ENCODE results near the gene S100A6.

Gene S100A6

GRCh38 chr1:153548722-153549688 lies 13.2 kb upstream of the S100A6 start, which contains the start of gene S100A3:
Gene S100A3 (minus strand): TSS chr1:153549258. CDS start chr1:153548485, 773 bp downstream.
- TF ChIP-seq CTCF (IDR thresholded peaks at IDR 0.05; ENCODE audit: low read depth, low read length), result peak; percentile 33
- H3K4me3 ChIP-seq (replicated peaks in 1 of 2; ENCODE audit: low read depth in 2 of 2, low read length in 2 of 2), result no peak within 1 kb of the TSS
- DNase-seq (ENCODE audit: low read depth in 2 of 2), result peak; percentile 90 to 92

- no peak overlapping the region for H3K4me3 ChIP-seq (replicated peaks in 1 of 2; ENCODE audit: low read depth in 2 of 2, low read length in 2 of 2)
- no peak for TF ChIP-seq CTCF (IDR thresholded peaks at IDR 0.05; ENCODE audit: low read depth, low read length)
These were observed 12.1 kb upstream of the S100A6 start for GRCh38 chr1:153547560-153548551.

GRCh38 chr1:153546796-153547559 lies 11.2 kb upstream of the S100A6 start:
- no peak for DNase-seq (ENCODE audit: low read depth in 2 of 2)
- no peak overlapping the region for H3K4me3 ChIP-seq (replicated peaks in 1 of 2; ENCODE audit: low read depth in 2 of 2, low read length in 2 of 2)
- TF ChIP-seq CTCF (IDR thresholded peaks at IDR 0.05; ENCODE audit: low read depth, low read length), result no peak

More at GRCh38 chr1:153547560-153548551, 12.1 kb upstream of the S100A6 start:
- no peak for DNase-seq (ENCODE audit: low read depth in 2 of 2)

- no peak for TF ChIP-seq CTCF (IDR thresholded peaks at IDR 0.05; ENCODE audit: low read depth, low read length)
- no peak overlapping the region for H3K4me3 ChIP-seq (replicated peaks in 1 of 2; ENCODE audit: low read depth in 2 of 2, low read length in 2 of 2)
- DNase-seq (ENCODE audit: low read depth in 2 of 2), result no peak
These were observed 10.6 kb upstream of the S100A6 start for GRCh38 chr1:153546371-153546770.

GRCh38 chr1:153545067-153546055 lies 9.6 kb upstream of the S100A6 start, which contains the start of gene S100A4:
Gene S100A4 (minus strand): TSS chr1:153545806. CDS start chr1:153544794, 1,012 bp downstream.
- peak; percentile 88 to 96 for DNase-seq (ENCODE audit: low read depth in 2 of 2)
- H3K4me3 ChIP-seq (replicated peaks in 1 of 2; ENCODE audit: low read depth in 2 of 2, low read length in 2 of 2), result peak within 1 kb of the TSS; percentile 12 to 22
- TF ChIP-seq CTCF (IDR thresholded peaks at IDR 0.05; ENCODE audit: low read depth, low read length), result no peak

Measured in cardiac fibroblast (primary cell).